ENCODE data around the gene LPIN3. TPM values are rescaled to one million over a fixed set of nuclear protein-coding genes. Genes with fewer than 3 reads are reported as not detected.

The LPIN3 gene
- total RNA-seq, 1 experiment from 2014 or later: 27.9 TPM

DNA sequence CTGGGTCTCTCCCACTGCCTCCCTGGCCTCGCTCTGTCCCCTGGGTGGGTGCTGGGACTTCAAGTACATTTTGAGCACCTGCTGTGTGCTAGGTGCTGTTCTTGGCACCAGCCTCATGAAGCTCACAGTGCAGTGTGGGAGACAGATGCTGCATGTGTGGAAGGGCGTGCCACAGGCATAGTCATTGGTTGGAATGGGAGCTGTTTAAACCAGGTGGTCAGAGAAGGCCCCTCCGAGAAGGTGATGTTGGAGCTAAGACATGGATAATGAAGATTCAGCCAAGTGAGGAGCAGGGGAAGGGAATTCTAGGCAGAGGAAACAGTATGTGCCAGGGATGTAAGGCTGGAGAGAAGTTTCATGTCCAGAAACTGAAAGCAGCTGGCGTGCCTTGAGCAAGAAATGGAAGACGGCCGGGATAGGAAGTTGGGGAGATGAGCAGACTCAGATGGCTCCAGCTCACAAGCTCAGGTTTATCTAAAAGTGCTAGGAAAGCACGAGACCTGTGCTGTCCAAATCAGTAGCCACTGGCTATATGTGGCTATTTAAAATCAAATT, 9.9 kb downstream of the LPIN3 start:
- no peak for ATAC-seq
- no TSS peak for BruUV-seq (replicated peaks)
- intact Hi-C loops (cut with micrococcal nuclease): no loop called here
- H3K4me3 ChIP-seq (ENCODE audit: low read length): no peak overlapping the region
- H3K27ac ChIP-seq (ENCODE audit: low read length): no peak overlapping the region
- no peaks in the 10 kb centered on the region for H3K9me3 ChIP-seq (ENCODE audit: low read length)
- POLR2A ChIA-PET (ENCODE audit: unreplicated experiment): interaction anchor here (0.6 to 0.7 kb wide), 2 partner anchors 10 to 56 kb away, joined by 3 read pairs; no protein-coding TSS in a partner anchor
- no peaks in the 10 kb centered on the region for H3K27me3 ChIP-seq (ENCODE audit: low read length)
- no peaks in the 10 kb centered on the region for H3K9me2 ChIP-seq (replicated peaks; ENCODE audit: low read length)
- no peak overlapping the region for H3K9ac ChIP-seq (ENCODE audit: low read length)
- no peak overlapping the region for H2AFZ ChIP-seq (ENCODE audit: low read length)
- DNase-seq: no peak
- H3F3A ChIP-seq (ENCODE audit: low read length, unreplicated experiment): no peaks in the 10 kb centered on the region
- TF ChIP-seq EZH2phosphoT487 (IDR thresholded peaks at IDR 0.05; ENCODE audit: borderline replicate concordance, low read length) (no peak), EZH2 (IDR thresholded peaks at IDR 0.05; ENCODE audit: low read length, unreplicated experiment) (no peak)
- TF ChIP-seq, protein P1, sequence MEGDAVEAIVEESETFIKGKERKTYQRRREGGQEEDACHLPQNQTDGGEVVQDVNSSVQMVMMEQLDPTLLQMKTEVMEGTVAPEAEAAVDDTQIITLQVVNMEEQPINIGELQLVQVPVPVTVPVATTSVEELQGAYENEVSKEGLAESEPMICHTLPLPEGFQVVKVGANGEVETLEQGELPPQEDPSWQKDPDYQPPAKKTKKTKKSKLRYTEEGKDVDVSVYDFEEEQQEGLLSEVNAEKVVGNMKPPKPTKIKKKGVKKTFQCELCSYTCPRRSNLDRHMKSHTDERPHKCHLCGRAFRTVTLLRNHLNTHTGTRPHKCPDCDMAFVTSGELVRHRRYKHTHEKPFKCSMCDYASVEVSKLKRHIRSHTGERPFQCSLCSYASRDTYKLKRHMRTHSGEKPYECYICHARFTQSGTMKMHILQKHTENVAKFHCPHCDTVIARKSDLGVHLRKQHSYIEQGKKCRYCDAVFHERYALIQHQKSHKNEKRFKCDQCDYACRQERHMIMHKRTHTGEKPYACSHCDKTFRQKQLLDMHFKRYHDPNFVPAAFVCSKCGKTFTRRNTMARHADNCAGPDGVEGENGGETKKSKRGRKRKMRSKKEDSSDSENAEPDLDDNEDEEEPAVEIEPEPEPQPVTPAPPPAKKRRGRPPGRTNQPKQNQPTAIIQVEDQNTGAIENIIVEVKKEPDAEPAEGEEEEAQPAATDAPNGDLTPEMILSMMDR (conservative IDR thresholded peaks at IDR 0.05; ENCODE audit: low read depth, low read length): no peak
- no peaks in the 10 kb centered on the region for H4K20me1 ChIP-seq (ENCODE audit: low read length)
- H3K36me3 ChIP-seq (ENCODE audit: low read depth, low read length): peaks cover 9% of the 10 kb centered on the region; the same call in 1 of the 2 replicates
- H3K4me2 ChIP-seq (ENCODE audit: low read length): no peak overlapping the region
- CTCF ChIA-PET: no interaction called here
- H3K79me2 ChIP-seq (ENCODE audit: low read length): no peaks in the 10 kb centered on the region
- H3K4me1 ChIP-seq (ENCODE audit: insufficient read depth, low read length): no peaks in the 10 kb centered on the region

DNA sequence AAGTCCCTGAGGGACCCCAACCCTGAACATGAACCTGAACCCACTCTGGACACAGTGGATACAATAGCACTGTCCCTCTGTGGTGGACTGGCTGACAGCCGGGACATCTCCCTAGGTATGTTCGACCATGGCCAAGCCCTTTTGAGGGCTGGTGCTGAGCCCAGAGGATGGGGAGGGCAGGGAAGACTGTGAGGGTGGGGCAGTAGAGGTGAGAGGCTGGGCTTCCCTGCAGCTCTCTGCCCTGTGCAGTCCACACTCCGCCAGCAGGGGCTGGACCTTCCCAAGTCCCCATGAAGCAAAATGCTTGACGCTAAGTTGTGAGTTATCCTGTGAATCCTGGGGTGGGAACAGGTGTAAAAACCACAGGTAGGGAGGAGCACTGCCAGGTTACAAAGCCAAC, 11.5 kb downstream of the LPIN3 start:
- CTCF ChIA-PET: no interaction called here

DNA sequence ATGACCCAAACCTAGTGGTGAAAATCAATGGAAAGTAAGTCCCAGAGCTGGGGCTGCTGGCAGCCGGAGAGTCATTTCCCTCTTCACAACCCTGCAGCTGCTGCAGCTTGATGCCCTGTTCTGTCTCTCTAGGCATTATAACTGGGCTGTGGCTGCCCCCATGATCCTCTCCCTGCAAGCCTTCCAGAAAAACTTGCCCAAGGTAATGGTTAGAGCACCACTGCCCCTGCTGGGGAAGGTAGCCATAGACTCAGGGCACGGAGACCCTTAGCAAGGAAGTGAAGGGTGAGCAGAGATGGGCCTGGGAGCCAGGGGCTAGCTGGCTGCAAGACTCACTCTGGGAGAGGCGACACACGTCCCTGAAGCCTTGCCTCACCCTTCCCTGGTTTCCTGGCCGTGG, 12.0 kb downstream of the LPIN3 start:
- TF ChIP-seq, protein P1 (conservative IDR thresholded peaks at IDR 0.05; ENCODE audit: low read depth, low read length): no peak
- TF ChIP-seq EZH2 (IDR thresholded peaks at IDR 0.05; ENCODE audit: low read length, unreplicated experiment) (no peak), EZH2phosphoT487 (IDR thresholded peaks at IDR 0.05; ENCODE audit: borderline replicate concordance, low read length) (no peak)
- BruUV-seq (replicated peaks): no TSS peak
- Histone ChIP-seq H4K20me1 (ENCODE audit: low read length) (no peaks in the 10 kb centered on the region), H3K9ac (ENCODE audit: low read length) (no peak overlapping the region), H3K9me3 (ENCODE audit: low read length) (no peaks in the 10 kb centered on the region), H2AFZ (ENCODE audit: low read length) (no peak overlapping the region), H3K27me3 (ENCODE audit: low read length) (no peaks in the 10 kb centered on the region), H3F3A (ENCODE audit: low read length, unreplicated experiment) (no peaks in the 10 kb centered on the region), H3K4me2 (ENCODE audit: low read length) (no peak overlapping the region), H3K79me2 (ENCODE audit: low read length) (no peaks in the 10 kb centered on the region), H3K4me3 (ENCODE audit: low read length) (no peak overlapping the region), H3K4me1 (ENCODE audit: insufficient read depth, low read length) (no peaks in the 10 kb centered on the region), H3K27ac (ENCODE audit: low read length) (no peak overlapping the region), H3K36me3 (ENCODE audit: low read depth, low read length) (peaks cover 16% of the 10 kb centered on the region; the same call in 1 of the 2 replicates), H3K9me2 (replicated peaks; ENCODE audit: low read length) (no peaks in the 10 kb centered on the region)
- ChIA-PET CTCF (no interaction called here), POLR2A (ENCODE audit: unreplicated experiment) (no interaction called here)
- intact Hi-C loops (cut with micrococcal nuclease): no loop called here
- no peak for DNase-seq
- no peak for ATAC-seq

More for the DNA sequence above, 11.5 kb downstream of the LPIN3 start:
- no peak overlapping the region for H3K4me3 ChIP-seq (ENCODE audit: low read length)
- no peaks in the 10 kb centered on the region for H3K4me1 ChIP-seq (ENCODE audit: insufficient read depth, low read length)
- no peaks in the 10 kb centered on the region for H3K27me3 ChIP-seq (ENCODE audit: low read length)
- intact Hi-C loops (cut with micrococcal nuclease): no loop called here
- H3K4me2 ChIP-seq (ENCODE audit: low read length): no peak overlapping the region
- H3K79me2 ChIP-seq (ENCODE audit: low read length): no peaks in the 10 kb centered on the region
- no peaks in the 10 kb centered on the region for H3K9me2 ChIP-seq (replicated peaks; ENCODE audit: low read length)
- peak; percentile 29; the same call in 1 of the 2 replicates for ATAC-seq
- peaks cover 10% of the 10 kb centered on the region; the same call in 1 of the 2 replicates for H3K36me3 ChIP-seq (ENCODE audit: low read depth, low read length)
- H3K9me3 ChIP-seq (ENCODE audit: low read length): no peaks in the 10 kb centered on the region
- POLR2A ChIA-PET (ENCODE audit: unreplicated experiment): no interaction called here
- no peaks in the 10 kb centered on the region for H4K20me1 ChIP-seq (ENCODE audit: low read length)
- H3K27ac ChIP-seq (ENCODE audit: low read length): no peak overlapping the region
- DNase-seq: no peak
- H3F3A ChIP-seq (ENCODE audit: low read length, unreplicated experiment): no peaks in the 10 kb centered on the region
- BruUV-seq (replicated peaks): TSS peak; percentile 9
- H3K9ac ChIP-seq (ENCODE audit: low read length): no peak overlapping the region
- TF ChIP-seq EZH2phosphoT487 (IDR thresholded peaks at IDR 0.05; ENCODE audit: borderline replicate concordance, low read length): no peak
- TF ChIP-seq, protein P1 (conservative IDR thresholded peaks at IDR 0.05; ENCODE audit: low read depth, low read length): peak; percentile 18; the same call in 1 of the 2 replicates
- no peak for TF ChIP-seq EZH2 (IDR thresholded peaks at IDR 0.05; ENCODE audit: low read length, unreplicated experiment)
- no peak overlapping the region for H2AFZ ChIP-seq (ENCODE audit: low read length)

All from PC-3 (cell line).